SK-N-MC (cell line): ENCODE measurements around the gene PHLDA1.

ENCODE experiments used
- EZH2 ChIP-seq: fragments of 200-600 bp; sonication (generic); IDR thresholded peaks from one replicate; pipeline ENCODE4 v1.6.1; 2017; ENCODE audit warnings: antibody characterized with exemption
- POLR2AphosphoS5 ChIP-seq: IDR thresholded peaks from 2 replicates; pipeline ENCODE4 v1.6.1; 2012; ENCODE audit warnings: mild to moderate bottlenecking, low read depth, low read length, borderline replicate concordance

DNA sequence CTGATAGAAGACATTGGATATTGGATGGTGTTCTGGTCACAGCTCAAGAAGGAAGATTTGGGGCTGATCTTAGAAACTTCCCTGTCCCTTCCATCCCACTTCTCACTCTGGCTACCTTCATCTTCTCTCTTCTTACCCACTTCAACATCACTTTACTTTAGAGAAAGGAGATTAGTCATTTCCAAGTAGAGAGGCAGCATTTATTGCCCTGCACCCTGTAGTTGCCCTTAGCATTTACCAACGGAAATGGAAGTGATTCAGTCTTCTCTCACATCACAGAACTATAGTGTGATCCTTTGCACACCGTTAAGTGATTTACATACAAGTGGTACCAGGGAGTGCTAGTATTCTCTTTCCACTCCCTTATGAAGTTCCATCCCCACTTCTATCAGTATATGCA is 52.4 kb downstream of the PHLDA1 start:
- no peak for TF ChIP-seq EZH2
- no peak for TF ChIP-seq POLR2AphosphoS5
